K562 (cell line): ENCODE measurements around the gene KLK13. TPM values are rescaled to one million over a fixed set of nuclear protein-coding genes. Genes with fewer than 3 reads are reported as not detected.

Experiments used
- DPF2 ChIP-seq: fragments of 450-650 bp; IDR thresholded peaks from 2 replicates; pipeline ENCODE4 v1.6.1; 2016
- EWSR1 ChIP-seq: fragments of 450-650 bp; IDR thresholded peaks from 2 replicates; pipeline ENCODE4 v1.6.1; 2018; ENCODE audit warnings: borderline replicate concordance, mild to moderate bottlenecking, low read depth, moderate library complexity; ENCODE audit not compliant: partially characterized antibody
- FOXK2 ChIP-seq, 2 experiments: fragments of 450-650 bp; IDR thresholded peaks in 1 of 2; conservative IDR thresholded peaks in 1 of 2; 2 replicates each; pipeline ENCODE4 v1.6.1; 2016; ENCODE audit warnings: low read depth in 2 of 2, mild to moderate bottlenecking in 1 of 2
- KDM5B ChIP-seq: fragments of 200-600 bp; sonication (generic); IDR thresholded peaks from 2 replicates; pipeline ENCODE4 v1.6.1; 2012; ENCODE audit warnings: low read depth, mild to moderate bottlenecking, moderate library complexity, low read length, control low read depth, inconsistent platforms; ENCODE audit not compliant: insufficient replicate concordance
- MAFK ChIP-seq: IDR thresholded peaks from 2 replicates; pipeline ENCODE4 v1.6.1; 2011; ENCODE audit warnings: low read length, improper control_type of control experiment
- PKNOX1 ChIP-seq: fragments of 450-650 bp; IDR thresholded peaks from 2 replicates; pipeline ENCODE4 v1.6.1; 2016
- POLR2B ChIP-seq: fragments of 450-650 bp; IDR thresholded peaks from 2 replicates; pipeline ENCODE4 v1.6.1; 2018; ENCODE audit warnings: low read depth; ENCODE audit not compliant: partially characterized antibody
- SMARCA5 ChIP-seq: fragments of 450-650 bp; IDR thresholded peaks from 2 replicates; pipeline ENCODE4 v1.6.1; 2016
- TOE1 ChIP-seq, 2 experiments: fragments of 450-650 bp in 1 of 2; sonication (generic) in 1 of 2; formaldehyde crosslinking in 1 of 2; IDR thresholded peaks; 2 replicates each; pipeline versions ENCODE4 v1.7.1 to v1.8.0; 2016 to 2022; ENCODE audit warnings: borderline replicate concordance in 2 of 2, mild to moderate bottlenecking in 2 of 2, antibody characterized with exemption in 1 of 2, inconsistent platforms in 1 of 2, low read depth in 1 of 2, missing genetic modification reagents in 1 of 2, moderate library complexity in 1 of 2
- U2AF1 ChIP-seq: fragments of 200-400 bp; formaldehyde crosslinking; optimal IDR thresholded peaks from 2 replicates; pipeline ENCODE3; 2017; ENCODE audit warnings: mild to moderate bottlenecking, low read depth, low read length, moderate library complexity
- ZNF134 ChIP-seq: fragments of 250-450 bp; sonication (Bioruptor Pico); conservative IDR thresholded peaks from 2 replicates; pipeline ENCODE4 v1.4.0; 2020
- polyA plus RNA-seq, 8 experiments: library from polyadenylated mRNA; depleted of rRNA in 4 of 8; stranded (reverse) in 5 of 8; unstranded in 3 of 8; fragments of >200 nt; fragmentation: Nextera tagmentation in 2 of 8; fragmentation: Illumina TruSeq in 1 of 8; extraction: Ambion mirVana in 2 of 8; extraction: Trizol in 1 of 8; gene quantifications; 2 replicates each; pipeline versions ENCODE4 v1.2.1 to v1.2.3, GENCODE V29; 2011 to 2014; ENCODE audit warnings: inconsistent platforms in 1 of 8, missing spikeins in 1 of 8
- total RNA-seq, 7 experiments: library from RNA; depleted of rRNA in 6 of 7; stranded (reverse); fragments of >200 nt in 6 of 7; fragmentation: Illumina TruSeq in 2 of 7; extraction: Trizol in 2 of 7; gene quantifications; 2 replicates each; pipeline versions ENCODE4 v1.2.1 to v1.2.3, GENCODE V29; 2011 to 2021; ENCODE audit warnings: low replicate concordance in 1 of 7
- TF ChIP-seq, protein P1 (sequence below), 2 experiments: fragments of 450-650 bp in 1 of 2; IDR thresholded peaks; 2 replicates each; pipeline ENCODE4 v1.6.1; 2011 to 2017; ENCODE audit warnings: low read depth in 2 of 2, antibody characterized with exemption in 1 of 2, borderline replicate concordance in 1 of 2, low read length in 1 of 2, mild to moderate bottlenecking in 1 of 2, mixed read lengths in 1 of 2; ENCODE audit not compliant: control insufficient read depth in 1 of 2
- TF ChIP-seq, protein P2 (sequence below): fragments of 250-450 bp; sonication (Bioruptor Pico); IDR thresholded peaks from 2 replicates; pipeline ENCODE4 v1.4.0; 2020
- TF ChIP-seq, protein P3 (sequence below): fragments of 450-650 bp; formaldehyde crosslinking; IDR thresholded peaks from 2 replicates; pipeline ENCODE4 v1.4.0; 2020; ENCODE audit warnings: mild to moderate bottlenecking, moderate library complexity

KLK13 gene
- total and polyA plus RNA-seq, 9 of the 15 experiments (the other 6 are each of a cell fraction or from before 2014, with no cell fraction given), result 0.72 to 9.0 (median 2.3) TPM

DNA sequence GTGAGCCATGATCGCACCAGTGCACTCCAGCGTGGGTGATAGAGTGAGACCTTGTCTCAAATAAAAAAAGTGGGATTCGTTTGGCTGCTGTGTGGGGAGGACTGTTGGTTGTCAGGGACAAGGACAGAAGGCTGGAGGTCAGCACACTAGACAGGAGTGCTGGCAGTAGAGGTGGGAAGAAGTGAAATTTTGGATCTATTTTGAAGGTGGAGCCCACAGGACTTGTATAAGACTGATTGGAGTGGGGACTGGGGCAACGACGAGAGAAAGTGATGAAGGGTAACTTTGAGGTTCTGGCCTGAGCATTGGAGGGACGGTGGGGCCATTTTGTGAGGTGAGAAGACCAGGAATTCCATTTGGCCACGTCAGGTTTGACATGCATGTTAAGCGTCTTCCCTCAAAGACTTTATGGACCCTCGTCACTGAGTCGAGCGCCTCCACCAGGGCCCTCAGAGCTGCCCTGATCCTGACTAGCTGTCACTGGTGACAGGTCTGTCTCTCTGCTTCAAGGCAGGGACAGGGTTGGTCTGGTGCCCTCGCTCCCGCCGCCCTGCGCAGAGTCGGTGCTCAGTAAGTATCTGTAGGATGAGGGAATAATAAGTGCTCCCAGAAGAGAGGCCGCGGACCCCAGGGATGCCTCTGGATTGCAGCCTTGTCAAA lies 42.6 kb upstream of the KLK13 start (continued):
- TF ChIP-seq, protein P1, sequence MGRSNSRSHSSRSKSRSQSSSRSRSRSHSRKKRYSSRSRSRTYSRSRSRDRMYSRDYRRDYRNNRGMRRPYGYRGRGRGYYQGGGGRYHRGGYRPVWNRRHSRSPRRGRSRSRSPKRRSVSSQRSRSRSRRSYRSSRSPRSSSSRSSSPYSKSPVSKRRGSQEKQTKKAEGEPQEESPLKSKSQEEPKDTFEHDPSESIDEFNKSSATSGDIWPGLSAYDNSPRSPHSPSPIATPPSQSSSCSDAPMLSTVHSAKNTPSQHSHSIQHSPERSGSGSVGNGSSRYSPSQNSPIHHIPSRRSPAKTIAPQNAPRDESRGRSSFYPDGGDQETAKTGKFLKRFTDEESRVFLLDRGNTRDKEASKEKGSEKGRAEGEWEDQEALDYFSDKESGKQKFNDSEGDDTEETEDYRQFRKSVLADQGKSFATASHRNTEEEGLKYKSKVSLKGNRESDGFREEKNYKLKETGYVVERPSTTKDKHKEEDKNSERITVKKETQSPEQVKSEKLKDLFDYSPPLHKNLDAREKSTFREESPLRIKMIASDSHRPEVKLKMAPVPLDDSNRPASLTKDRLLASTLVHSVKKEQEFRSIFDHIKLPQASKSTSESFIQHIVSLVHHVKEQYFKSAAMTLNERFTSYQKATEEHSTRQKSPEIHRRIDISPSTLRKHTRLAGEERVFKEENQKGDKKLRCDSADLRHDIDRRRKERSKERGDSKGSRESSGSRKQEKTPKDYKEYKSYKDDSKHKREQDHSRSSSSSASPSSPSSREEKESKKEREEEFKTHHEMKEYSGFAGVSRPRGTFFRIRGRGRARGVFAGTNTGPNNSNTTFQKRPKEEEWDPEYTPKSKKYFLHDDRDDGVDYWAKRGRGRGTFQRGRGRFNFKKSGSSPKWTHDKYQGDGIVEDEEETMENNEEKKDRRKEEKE (IDR thresholded peaks at IDR 0.05; ENCODE audit: borderline replicate concordance in 1 of 2, control insufficient read depth in 1 of 2, low read depth in 2 of 2, low read length in 1 of 2), result no peak
- TF ChIP-seq U2AF1, result no peak
- TF ChIP-seq EWSR1, result no peak
- no peak for TF ChIP-seq FOXK2 (conservative IDR thresholded peaks at IDR 0.05 in 1 of 2, IDR thresholded peaks at IDR 0.05 in 1 of 2; ENCODE audit: low read depth in 2 of 2)
- peak; percentile 21 for TF ChIP-seq KDM5B
- TF ChIP-seq, protein P2, sequence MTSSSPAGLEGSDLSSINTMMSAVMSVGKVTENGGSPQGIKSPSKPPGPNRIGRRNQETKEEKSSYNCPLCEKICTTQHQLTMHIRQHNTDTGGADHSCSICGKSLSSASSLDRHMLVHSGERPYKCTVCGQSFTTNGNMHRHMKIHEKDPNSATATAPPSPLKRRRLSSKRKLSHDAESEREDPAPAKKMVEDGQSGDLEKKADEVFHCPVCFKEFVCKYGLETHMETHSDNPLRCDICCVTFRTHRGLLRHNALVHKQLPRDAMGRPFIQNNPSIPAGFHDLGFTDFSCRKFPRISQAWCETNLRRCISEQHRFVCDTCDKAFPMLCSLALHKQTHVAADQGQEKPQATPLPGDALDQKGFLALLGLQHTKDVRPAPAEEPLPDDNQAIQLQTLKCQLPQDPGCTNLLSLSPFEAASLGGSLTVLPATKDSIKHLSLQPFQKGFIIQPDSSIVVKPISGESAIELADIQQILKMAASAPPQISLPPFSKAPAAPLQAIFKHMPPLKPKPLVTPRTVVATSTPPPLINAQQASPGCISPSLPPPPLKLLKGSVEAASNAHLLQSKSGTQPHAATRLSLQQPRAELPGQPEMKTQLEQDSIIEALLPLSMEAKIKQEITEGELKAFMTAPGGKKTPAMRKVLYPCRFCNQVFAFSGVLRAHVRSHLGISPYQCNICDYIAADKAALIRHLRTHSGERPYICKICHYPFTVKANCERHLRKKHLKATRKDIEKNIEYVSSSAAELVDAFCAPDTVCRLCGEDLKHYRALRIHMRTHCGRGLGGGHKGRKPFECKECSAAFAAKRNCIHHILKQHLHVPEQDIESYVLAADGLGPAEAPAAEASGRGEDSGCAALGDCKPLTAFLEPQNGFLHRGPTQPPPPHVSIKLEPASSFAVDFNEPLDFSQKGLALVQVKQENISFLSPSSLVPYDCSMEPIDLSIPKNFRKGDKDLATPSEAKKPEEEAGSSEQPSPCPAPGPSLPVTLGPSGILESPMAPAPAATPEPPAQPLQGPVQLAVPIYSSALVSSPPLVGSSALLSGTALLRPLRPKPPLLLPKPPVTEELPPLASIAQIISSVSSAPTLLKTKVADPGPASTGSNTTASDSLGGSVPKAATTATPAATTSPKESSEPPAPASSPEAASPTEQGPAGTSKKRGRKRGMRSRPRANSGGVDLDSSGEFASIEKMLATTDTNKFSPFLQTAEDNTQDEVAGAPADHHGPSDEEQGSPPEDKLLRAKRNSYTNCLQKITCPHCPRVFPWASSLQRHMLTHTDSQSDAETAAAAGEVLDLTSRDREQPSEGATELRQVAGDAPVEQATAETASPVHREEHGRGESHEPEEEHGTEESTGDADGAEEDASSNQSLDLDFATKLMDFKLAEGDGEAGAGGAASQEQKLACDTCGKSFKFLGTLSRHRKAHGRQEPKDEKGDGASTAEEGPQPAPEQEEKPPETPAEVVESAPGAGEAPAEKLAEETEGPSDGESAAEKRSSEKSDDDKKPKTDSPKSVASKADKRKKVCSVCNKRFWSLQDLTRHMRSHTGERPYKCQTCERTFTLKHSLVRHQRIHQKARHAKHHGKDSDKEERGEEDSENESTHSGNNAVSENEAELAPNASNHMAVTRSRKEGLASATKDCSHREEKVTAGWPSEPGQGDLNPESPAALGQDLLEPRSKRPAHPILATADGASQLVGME, result 0 out of 2 replicates have a peak, but pooled peaks have one; percentile 30
- TF ChIP-seq DPF2, result peak; percentile 51; the same call in 1 of the 2 replicates
- TF ChIP-seq MAFK, result no peak
- no peak for TF ChIP-seq TOE1 (IDR thresholded peaks at IDR 0.05; ENCODE audit: borderline replicate concordance)
- TF ChIP-seq TOE1 (CRISPR knock-in tag; IDR thresholded peaks at IDR 0.05; ENCODE audit: borderline replicate concordance, low read depth), result no peak
- TF ChIP-seq, protein P3, sequence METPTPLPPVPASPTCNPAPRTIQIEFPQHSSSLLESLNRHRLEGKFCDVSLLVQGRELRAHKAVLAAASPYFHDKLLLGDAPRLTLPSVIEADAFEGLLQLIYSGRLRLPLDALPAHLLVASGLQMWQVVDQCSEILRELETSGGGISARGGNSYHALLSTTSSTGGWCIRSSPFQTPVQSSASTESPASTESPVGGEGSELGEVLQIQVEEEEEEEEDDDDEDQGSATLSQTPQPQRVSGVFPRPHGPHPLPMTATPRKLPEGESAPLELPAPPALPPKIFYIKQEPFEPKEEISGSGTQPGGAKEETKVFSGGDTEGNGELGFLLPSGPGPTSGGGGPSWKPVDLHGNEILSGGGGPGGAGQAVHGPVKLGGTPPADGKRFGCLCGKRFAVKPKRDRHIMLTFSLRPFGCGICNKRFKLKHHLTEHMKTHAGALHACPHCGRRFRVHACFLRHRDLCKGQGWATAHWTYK (CRISPR knock-in tag), result no peak
- TF ChIP-seq POLR2B, result no peak
- no peak for TF ChIP-seq ZNF134 (CRISPR knock-in tag)
- no peak for TF ChIP-seq SMARCA5
- peak; percentile 91 for TF ChIP-seq PKNOX1
